ENCODE data around the gene RNU7-1. TPM values are rescaled to one million over a fixed set of nuclear protein-coding genes. Genes with fewer than 3 reads are reported as not detected.

The RNU7-1 gene
- total and polyA plus RNA-seq, 10 of the 15 experiments (the other 5 are each of a cell fraction or from before 2014, with no cell fraction given): not detected

- in situ Hi-C loops (cut with MboI): loop anchor here (5.0 to 25.0 kb wide), 2 partner anchors 149 to 1674 kb away; no protein-coding TSS in a partner anchor
- ChIA-PET SMC1A (ENCODE audit: uncharacterized antibody, unreplicated experiment) (interaction anchor here (1.6 to 13.2 kb wide), 2 partner anchors 15 to 37 kb away, joined by 6 to 395 read pairs; partner anchors contain the start of genes C12orf57, PTPN6 and RNU7-1), CTCF (interaction anchor here (1.2 to 13.2 kb wide), 5 partner anchors 15 to 94 kb away, joined by 3 to 645 read pairs (median 21); partner anchors contain the start of genes C12orf57, PTPN6 and RNU7-1), POLR2A (interaction anchor here (1.2 to 13.5 kb wide), 3 partner anchors 19 to 38 kb away, joined by 4 to 524 read pairs (median 6); partner anchors contain the start of genes C12orf57, PTPN6 and RNU7-1), RAD21 (ENCODE audit: unreplicated experiment) (interaction anchor here (1.0 to 13.5 kb wide), 5 partner anchors 8 to 112 kb away, joined by 3 to 426 read pairs (median 11); partner anchors contain the start of genes C12orf57, PTPN6, RNU7-1 and USP5)
- Histone ChIP-seq H3K4me2 (ENCODE audit: control insufficient read depth, insufficient read depth) (no peak overlapping the region), H3K9ac (ENCODE audit: control insufficient read depth, insufficient read depth, low read length) (no peak overlapping the region), H3K9me3 (replicated peaks; ENCODE audit: control insufficient read depth, insufficient read depth, low read length) (no peaks in the 10 kb centered on the region), H3K27me3 (replicated peaks in 1 of 2; ENCODE audit: control insufficient read depth in 2 of 2, insufficient read depth in 2 of 2, low read length in 1 of 2) (no peaks in the 10 kb centered on the region), H2AFZ (ENCODE audit: control insufficient read depth, low read depth, low read length) (no peak overlapping the region), H3K4me1 (ENCODE audit: control insufficient read depth, insufficient read depth, low read length) (peaks cover 51% of the 10 kb centered on the region), H3K79me2 (ENCODE audit: control insufficient read depth, insufficient read depth, low read length) (peaks cover 41% of the 10 kb centered on the region), H3K27ac (ENCODE audit: control insufficient read depth, insufficient read depth) (no peak overlapping the region; the same call in 1 of the 2 replicates), H4K20me1 (ENCODE audit: control insufficient read depth, insufficient read depth) (no peaks in the 10 kb centered on the region), H3K4me3 (no peak overlapping the region), H3K36me3 (ENCODE audit: control insufficient read depth in 2 of 2, insufficient read depth in 2 of 2, low read length in 1 of 2) (peaks cover 30 to 34% of the 10 kb centered on the region in 2 experiments)
- ATAC-seq (no peak), FAIRE-seq (no peak), DNase-seq (ENCODE audit: low read depth, low spot score) (no peak)
- 91% methylated on average over 19 of the region's 32 CpGs for WGBS (ENCODE audit: insufficient coverage, insufficient replicate concordance, low lambda C conversion rate, missing lambda C conversion rate)
- BruUV-seq (replicated peaks): no TSS peak
- TF ChIP-seq ESRRA (IDR thresholded peaks at IDR 0.05; ENCODE audit: low read length) (no peak), BRCA1 (IDR thresholded peaks at IDR 0.05; ENCODE audit: low read depth, low read length) (no peak), CREM (IDR thresholded peaks at IDR 0.05; ENCODE audit: low read depth) (no peak), KDM1A (IDR thresholded peaks at IDR 0.05; ENCODE audit: borderline replicate concordance) (no peak), ZNF384 (IDR thresholded peaks at IDR 0.05; ENCODE audit: borderline replicate concordance, low read depth, low read length) (no peak), NR2C1 (IDR thresholded peaks at IDR 0.05) (no peak), JUNB (IDR thresholded peaks at IDR 0.05) (no peak), GABPA (IDR thresholded peaks at IDR 0.05; ENCODE audit: low read depth) (no peak), STAT1 (conservative IDR thresholded peaks at IDR 0.05) (no peak), IRF5 (IDR thresholded peaks at IDR 0.05; ENCODE audit: borderline replicate concordance) (no peak), RB1 (IDR thresholded peaks at IDR 0.05; ENCODE audit: borderline replicate concordance) (no peak), BMI1 (IDR thresholded peaks at IDR 0.05; ENCODE audit: borderline replicate concordance) (no peak), BACH1 (IDR thresholded peaks at IDR 0.05; ENCODE audit: borderline replicate concordance) (no peak), RAD21 (IDR thresholded peaks at IDR 0.05; ENCODE audit: insufficient read depth, low read depth, low read length) (no peak), ATF7 (IDR thresholded peaks at IDR 0.05; ENCODE audit: low read depth) (no peak)
- intact Hi-C loops (cut with micrococcal nuclease; ENCODE audit: unreplicated experiment): loop anchor here (5.0 kb wide), 1 partner anchor 149 kb away; no protein-coding TSS in a partner anchor
Measured at GRCh38 chr12:6963016-6963731, 19.6 kb downstream of the RNU7-1 start.

Measured in GM12878 (cell line).